ENCODE data around the gene ADGRL1.

The ADGRL1 gene

GRCh38 chr19:14156971-14157717, 48.8 kb downstream of the ADGRL1 start:
- no peak for TF ChIP-seq CTCF (conservative IDR thresholded peaks at IDR 0.05; ENCODE audit: low read depth, low read length)
- no peak for DNase-seq (ENCODE audit: low read depth)

DNA sequence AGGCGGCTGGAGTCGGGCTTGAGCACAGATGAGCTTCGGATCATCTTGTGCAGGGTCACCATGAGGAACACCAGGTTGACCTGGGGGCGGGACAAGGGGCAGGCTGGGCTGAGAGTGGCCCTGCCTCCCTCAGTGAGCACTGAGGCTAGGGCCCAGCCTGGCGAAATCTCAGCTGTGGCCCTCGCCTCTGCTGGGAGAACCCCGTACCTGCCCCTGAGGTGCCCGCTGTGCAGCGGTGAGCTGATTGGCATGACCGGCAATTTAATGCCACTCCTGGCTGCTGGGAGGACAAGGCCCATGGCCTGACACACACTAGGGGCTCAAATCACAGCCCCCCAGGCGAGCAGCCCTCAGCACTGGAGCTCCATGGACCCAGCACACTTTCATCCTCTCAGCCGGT, 49.8 kb downstream of the ADGRL1 start:
- no peak for DNase-seq (ENCODE audit: low read depth)
- no peak overlapping the region for H3K4me3 ChIP-seq (ENCODE audit: low read length)
- TF ChIP-seq CTCF (conservative IDR thresholded peaks at IDR 0.05; ENCODE audit: low read depth, low read length), result no peak

More at GRCh38 chr19:14156971-14157717, 48.8 kb downstream of the ADGRL1 start:
- no peak overlapping the region for H3K4me3 ChIP-seq (ENCODE audit: low read length)

DNA sequence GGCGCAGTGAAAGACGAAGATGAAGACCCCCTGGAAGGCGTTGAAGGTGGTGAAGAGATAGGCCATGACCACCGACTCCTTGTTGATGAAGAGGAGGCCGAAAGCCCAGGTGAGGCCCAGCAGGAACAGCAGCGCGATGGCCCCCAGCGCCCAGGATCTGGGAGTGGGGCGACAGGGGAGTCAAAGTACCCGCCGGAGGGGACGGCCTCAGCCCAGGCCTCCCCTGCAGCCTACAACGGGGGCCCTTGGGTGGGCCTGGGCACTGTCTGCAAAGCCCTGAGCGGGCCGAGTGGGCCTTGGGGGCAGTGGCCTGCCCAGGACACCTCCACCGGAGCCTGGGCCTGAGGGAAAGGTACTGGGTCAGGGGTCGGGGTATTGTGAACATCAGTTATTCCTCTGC, 50.6 kb downstream of the ADGRL1 start:
- TF ChIP-seq CTCF (conservative IDR thresholded peaks at IDR 0.05; ENCODE audit: low read depth, low read length), result no peak
- DNase-seq (ENCODE audit: low read depth), result no peak
- H3K4me3 ChIP-seq (ENCODE audit: low read length), result no peak overlapping the region

- no peak for TF ChIP-seq CTCF (conservative IDR thresholded peaks at IDR 0.05; ENCODE audit: low read depth, low read length)
- no peak overlapping the region for H3K4me3 ChIP-seq (ENCODE audit: low read length)
- DNase-seq (ENCODE audit: low read depth), result no peak
These were observed 53.3 kb downstream of the ADGRL1 start for GRCh38 chr19:14152713-14153112.

DNA sequence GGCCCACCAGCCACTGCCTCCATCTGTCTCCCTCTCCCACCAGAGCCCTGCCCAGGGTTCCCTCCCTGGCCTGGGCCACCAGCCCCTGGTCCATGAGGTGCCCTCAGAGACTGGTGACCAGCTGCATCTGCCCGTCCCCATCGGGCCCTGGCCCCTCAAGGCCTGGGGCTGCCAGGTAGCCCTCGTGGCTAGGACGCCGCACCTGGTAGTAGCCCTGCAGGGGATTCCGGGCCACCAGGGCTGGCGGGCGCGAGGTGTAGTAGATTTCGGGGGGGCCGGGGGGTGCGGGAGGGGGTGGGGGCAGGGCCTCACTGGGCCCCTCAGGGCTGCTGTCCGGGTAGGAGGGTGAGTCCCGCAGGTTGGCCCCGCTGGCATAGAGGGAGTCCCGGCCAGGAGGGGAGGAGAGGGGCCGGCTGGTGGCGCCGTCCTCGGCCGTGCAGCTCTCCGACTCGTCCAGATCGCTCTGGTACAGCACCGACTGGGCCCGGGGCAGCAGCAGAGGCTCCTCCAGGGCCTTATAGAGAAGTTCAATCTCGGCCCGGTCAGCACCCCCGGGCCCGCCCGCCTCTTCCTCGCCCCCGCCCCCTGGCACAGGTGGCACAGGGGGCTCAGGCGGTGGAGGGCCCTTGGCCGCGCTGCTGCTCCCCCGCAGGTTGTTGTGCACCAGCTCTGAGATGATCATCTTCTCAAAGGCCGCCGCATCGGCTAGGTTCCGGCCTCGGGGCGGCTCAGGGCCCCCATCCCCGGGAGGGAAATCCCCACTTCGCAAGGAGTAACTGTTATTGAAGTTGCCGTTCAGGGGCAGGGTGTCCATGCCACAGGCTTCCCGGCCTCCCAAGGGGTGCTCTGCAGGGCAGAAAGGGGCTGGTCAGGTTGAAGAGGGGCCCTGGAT, 55.0 kb downstream of the ADGRL1 start:
- TF ChIP-seq CTCF (conservative IDR thresholded peaks at IDR 0.05; ENCODE audit: low read depth, low read length), result no peak
- H3K4me3 ChIP-seq (ENCODE audit: low read length), result no peak overlapping the region

GRCh38 chr19:14150041-14150769, 55.8 kb downstream of the ADGRL1 start:
- no peak for TF ChIP-seq CTCF (conservative IDR thresholded peaks at IDR 0.05; ENCODE audit: low read depth, low read length)
- DNase-seq (ENCODE audit: low read depth), result no peak
- no peak overlapping the region for H3K4me3 ChIP-seq (ENCODE audit: low read length)

More for the DNA sequence above, 55.0 kb downstream of the ADGRL1 start:
- DNase-seq (ENCODE audit: low read depth), result no peak
